ENCODE results near the gene CHTOP. TPM values are rescaled to one million over a fixed set of nuclear protein-coding genes. Genes with fewer than 3 reads are reported as not detected.

The CHTOP gene, protein sequence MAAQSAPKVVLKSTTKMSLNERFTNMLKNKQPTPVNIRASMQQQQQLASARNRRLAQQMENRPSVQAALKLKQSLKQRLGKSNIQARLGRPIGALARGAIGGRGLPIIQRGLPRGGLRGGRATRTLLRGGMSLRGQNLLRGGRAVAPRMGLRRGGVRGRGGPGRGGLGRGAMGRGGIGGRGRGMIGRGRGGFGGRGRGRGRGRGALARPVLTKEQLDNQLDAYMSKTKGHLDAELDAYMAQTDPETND
- total RNA-seq (2022; extraction: Qiagen RNA extraction), result 69.2 to 85.3 TPM (median 78.7 TPM) in 5 replicates

DNA sequence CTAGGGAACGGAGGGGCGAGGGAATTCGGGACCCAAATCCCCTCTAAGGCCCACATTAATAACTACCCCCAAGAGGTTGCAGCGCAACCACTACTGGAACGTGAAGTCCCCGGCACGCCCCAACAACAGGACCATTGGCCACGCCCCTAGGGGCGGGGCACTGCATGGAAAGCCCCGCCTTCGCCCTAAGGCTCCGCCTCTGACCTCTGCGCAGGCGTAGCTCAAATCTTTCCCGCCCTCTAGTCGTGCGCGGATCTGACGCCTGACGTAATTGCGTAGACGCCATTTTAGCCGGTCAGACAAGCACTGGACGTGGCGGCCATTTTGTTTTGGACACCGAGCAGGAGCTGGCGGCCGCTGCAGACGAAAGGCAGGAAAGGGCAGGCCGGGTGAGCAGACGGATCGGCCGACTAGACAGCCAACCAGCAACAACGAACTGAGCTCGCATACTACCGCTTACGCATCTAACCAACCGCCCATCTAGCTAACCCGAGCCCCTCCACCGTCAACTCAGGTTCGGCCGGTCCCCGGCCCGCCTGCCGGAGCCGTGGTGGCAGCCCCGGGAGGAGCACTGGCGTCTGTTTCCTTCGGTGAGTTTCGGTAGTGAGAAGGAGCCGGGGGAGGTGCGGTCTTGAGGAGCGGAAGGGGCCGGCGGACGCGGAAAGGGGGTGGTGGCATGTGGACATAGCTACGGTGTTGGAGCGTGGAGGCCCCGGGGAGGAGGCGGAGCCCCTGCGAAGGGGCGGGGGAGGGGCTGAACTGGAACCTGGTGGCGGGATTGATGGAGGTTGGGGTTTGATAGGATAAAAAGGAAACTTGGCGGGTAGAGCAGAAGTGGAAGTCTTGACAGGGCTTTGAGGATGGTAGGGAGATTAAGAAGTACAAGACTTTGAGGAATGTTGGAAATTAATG is at the start of gene CHTOP:
Gene CHTOP, plus strand, starts transcription at position 313 of the 912 bp plus-strand sequence. CDS start 2,523 bp downstream, outside the sequence.

DNA sequence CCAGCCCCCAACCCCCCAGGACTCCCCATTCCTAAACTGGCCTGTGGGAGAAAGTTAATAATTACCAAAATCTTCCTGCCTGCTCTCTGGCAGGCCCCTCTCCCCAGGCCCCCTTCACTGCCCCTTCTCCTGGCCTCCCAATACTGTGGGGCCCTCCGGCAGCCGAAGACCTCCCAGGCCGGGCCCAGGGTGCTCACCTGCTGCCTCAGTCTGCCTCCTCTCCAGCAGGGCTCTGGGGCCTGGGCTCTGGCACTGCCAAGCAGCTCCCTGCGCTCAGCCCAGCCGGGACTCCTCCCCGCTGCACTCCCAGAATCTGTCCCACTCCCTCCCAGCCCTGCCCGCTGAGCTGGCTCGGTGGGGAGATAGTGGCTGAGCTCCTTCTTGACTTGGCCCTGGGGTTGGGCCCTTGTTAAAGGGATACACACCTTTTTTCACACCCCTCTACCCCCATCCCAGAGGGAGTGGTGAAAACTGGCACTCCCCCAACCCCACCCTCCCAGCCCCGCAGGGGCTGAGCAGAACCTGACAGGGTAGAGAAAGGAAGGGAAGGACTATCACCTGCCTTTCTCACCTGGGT is 21.0 kb upstream of the CHTOP start, which contains the start of gene S100A16:
Gene S100A16, minus strand, starts transcription at position 383 of the 577 bp plus-strand sequence. CDS start 4,986 bp downstream, outside the sequence.

DNA sequence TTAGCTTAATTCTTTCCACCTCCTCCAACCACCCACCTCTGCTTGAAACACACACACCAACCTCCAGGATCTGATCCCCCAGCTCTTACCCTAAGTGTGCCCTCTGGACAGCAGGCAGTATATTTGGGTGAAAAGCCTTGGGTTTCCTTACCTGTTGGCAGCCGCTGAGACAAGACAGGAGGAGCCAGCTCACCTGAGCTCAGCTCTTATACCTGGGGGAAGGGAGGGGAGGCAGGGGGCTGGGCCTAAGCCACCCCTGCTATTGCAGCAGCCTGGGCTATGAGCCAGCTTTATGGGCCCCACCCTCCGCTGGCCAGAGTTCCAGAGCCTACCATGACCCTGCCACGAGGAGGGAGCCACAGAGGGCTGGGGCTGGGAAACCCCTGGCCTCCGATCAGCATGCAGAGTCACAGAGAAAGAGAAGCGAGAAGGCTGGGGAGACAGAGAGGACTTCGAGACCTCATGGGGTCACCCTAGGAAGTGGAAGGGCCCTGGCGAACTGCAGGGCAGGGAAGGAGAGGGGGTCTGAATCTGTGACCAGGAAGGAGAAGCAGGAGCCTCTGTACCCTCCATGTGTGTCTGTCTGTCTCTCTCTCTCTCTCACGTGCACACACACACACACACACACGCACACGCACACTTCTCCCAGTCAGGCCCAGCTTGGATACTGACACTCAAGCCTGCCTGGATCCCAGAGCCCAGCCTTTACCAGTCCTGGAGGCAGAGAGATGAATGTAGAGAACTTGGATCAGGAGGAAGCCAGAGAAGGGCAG is 17.5 kb upstream of the CHTOP start, which contains the start of gene S100A14:
Gene S100A14, minus strand, starts transcription at position 182 of the 773 bp plus-strand sequence. CDS start 467 bp downstream, outside the sequence.

DNA sequence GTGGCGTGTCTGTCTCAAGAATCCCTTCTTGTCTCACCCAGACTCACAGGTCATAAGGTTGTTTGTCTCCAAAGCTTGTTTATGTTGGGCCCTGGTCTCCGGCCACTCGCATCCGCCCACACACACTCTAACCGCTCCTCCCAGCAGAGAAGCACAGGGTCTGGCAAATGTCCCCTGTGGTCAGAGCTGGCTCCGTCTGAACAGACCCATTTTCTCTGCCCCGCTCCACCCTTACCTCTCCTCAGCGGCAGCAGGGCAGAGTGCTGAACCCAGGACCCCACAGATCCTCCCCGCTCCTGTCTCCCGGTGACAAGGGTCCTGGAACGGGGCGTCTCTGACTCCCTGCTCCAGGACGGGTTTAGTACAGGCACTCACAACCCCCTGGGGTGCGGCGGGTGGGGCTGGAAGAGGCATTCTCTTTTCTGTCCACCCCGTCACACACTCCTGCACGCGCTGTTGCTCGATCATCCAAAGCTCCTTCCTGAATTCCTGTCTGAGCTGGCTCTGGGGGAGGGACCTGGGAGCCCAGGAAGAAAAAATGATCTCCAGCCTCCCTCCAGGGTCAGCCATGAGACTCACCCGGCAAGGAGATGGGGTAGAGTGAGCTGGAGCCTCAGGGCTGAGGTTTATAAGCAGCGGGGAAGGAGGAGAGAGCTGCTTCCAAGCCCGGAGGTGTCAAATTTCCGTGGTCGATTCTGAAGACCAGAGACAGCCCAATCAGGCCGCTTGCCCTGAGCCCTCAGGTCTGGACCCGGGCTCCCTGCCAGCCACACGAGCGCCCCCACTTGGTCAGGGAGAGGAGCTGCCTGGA is 6.8 kb upstream of the CHTOP start, which contains the start of gene S100A13:
Gene S100A13, minus strand, starts transcription at position 602 of the 811 bp plus-strand sequence. CDS start 1,033 bp downstream, outside the sequence.

DNA sequence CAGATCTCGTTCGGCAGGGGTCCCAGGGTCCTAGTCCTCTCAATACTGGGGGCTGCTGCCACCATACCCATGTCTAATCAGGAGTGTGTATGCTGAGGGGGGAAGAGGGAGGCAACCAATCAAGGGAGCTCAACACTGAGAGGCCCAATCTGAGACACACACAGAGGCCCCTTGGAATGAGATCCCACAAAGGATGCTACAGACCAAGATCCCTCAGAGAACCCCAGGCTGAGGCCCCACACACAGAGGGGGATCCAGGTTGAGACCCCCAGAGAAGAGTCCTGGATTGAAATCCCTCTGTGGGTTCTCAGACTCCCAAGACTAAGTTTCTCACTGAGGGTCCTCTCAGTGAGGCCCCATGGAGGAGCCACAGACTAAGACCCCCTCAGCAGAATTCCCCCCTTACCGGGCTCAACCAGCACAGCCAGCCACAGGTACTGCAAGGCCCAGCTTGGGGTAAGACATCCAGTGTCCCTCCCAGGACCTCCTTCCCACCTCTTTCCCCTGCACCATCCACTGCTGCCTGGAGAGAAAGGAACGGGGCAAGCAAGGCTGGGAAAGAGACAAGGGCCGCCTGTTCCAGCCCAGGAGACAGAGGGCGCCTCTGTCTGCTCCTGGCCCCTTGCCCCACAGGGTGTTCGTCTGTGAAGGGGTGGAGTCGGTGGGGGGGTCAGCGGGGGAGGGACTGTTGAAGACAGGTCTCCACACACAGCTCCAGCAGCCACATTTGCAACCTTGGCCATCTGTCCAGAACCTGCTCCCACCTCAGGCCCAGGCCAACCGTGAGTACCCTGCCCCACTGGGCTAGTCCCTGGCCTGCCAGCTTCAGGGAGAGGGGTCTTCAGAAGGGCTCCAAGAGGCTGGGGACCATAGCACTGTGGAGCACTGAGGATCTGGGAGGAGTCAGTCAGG is 5.9 kb upstream of the CHTOP start, which contains the start of gene S100A1:
Gene S100A1, plus strand, starts transcription at position 720 of the 912 bp plus-strand sequence. CDS start 2,088 bp downstream, outside the sequence.

DNA sequence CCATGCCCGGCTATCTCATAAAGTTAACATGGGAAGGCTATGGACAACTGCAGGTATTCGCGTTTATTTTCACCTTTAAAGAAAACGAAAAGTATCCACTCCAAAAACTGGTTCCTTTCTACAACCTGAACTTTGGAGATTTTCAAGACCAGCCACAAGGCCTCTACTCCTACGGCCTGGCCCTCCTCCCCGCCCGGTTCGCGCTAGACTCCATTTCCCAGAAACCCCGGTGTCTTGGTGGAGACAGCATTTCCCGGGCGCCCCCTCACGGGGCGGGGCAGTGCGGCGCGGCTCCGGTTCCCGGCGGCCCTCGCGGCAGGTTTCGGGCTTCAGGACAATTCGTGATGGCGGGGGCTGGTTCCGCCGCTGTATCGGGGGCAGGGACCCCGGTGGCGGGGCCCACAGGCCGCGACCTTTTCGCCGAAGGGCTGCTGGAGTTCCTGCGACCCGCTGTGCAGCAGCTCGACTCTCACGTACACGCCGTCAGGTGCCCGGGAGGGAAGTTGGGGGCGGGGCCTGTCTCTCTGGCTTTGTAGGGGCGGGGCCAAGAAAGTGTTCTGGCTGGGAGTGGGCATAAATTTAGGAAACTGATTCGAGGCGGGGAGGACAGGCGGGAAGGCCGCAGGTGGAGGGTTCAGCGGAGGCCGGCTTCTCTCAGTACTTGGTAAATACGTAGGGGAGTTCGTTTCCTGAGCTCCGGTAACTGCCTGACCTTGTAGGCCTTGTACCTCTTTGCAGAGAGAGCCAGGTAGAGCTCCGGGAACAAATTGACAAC is 24.7 kb downstream of the CHTOP start, which contains the start of gene SNAPIN:
Gene SNAPIN, plus strand, starts transcription at position 304 of the 775 bp plus-strand sequence. Its CDS starts 41 bp downstream, at position 345.

DNA sequence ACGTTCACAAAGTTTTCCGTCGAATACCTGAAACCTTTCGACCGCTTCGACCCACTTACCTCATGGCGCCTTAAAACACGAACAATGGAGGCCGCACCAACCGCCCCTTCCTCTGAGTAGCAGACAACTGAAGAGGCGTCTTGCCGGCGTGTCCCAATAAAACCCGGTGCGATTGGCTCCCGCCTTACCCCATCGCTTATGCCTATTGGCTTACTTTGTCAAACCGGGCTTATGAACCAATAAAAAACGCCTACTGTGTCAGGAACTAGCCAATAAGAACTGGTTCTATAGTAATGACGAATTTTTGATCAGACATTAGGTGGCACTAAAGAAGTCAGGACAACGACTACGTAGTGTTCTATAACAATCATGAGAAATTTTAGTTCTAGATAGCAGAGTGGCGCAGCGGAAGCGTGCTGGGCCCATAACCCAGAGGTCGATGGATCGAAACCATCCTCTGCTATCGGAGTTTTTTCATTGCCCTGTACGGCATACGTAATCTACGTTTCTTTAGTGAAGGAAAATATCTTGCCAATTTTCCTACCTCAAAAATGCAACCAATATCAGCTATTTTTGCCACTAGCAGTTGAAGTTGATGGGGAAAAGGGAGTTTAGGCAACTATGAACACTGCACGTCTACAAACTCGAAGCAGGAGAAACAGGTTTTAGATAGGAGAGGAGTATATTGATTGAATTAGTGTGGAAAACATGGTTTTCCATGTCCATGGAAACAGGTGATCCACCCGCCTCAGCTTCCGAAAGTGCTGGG is 37.2 kb downstream of the CHTOP start, which contains the start of gene ILF2:
Gene ILF2, minus strand, starts transcription at position 135 of the 769 bp plus-strand sequence. Its CDS starts 71 bp downstream, at position 64.

DNA sequence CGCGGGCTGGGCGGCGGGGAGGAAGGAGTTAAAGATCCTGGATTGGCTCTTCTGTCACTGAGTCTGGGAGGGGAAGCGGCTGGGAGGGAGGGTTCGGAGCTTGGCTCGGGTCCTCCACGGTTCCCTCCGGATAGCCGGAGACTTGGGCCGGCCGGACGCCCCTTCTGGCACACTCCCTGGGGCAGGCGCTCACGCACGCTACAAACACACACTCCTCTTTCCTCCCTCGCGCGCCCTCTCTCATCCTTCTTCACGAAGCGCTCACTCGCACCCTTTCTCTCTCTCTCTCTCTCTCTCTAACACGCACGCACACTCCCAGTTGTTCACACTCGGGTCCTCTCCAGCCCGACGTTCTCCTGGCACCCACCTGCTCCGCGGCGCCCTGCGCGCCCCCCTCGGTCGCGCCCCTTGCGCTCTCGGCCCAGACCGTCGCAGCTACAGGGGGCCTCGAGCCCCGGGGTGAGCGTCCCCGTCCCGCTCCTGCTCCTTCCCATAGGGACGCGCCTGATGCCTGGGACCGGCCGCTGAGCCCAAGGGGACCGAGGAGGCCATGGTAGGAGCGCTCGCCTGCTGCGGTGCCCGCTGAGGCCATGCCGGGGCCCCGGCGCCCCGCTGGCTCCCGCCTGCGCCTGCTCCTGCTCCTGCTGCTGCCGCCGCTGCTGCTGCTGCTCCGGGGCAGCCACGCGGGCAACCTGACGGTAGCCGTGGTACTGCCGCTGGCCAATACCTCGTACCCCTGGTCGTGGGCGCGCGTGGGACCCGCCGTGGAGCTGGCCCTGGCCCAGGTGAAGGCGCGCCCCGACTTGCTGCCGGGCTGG is 44.9 kb downstream of the CHTOP start, which contains the start of gene NPR1:
Gene NPR1, plus strand, starts transcription at position 170 of the 818 bp plus-strand sequence. Its CDS starts 421 bp downstream, at position 591.

Other genes with a start within 250 kb of the CHTOP start
- not detected in 5 replicates for gene S100A8, start 243.0 kb upstream of the CHTOP start, total RNA-seq (2022; extraction: Qiagen RNA extraction)
- not detected in 5 replicates for gene S100A7A, start 217.5 kb upstream of the CHTOP start, total RNA-seq (2022; extraction: Qiagen RNA extraction)
- gene S100A7, start 173.4 kb upstream of the CHTOP start, total RNA-seq (2022; extraction: Qiagen RNA extraction), result not detected in 5 replicates
- gene S100A6, start 98.1 kb upstream of the CHTOP start, total RNA-seq (2022; extraction: Qiagen RNA extraction), result 3,320 to 3,871 TPM (median 3,675 TPM) in 5 replicates
- gene S100A5, start 93.1 kb upstream of the CHTOP start, total RNA-seq (2022; extraction: Qiagen RNA extraction), result 0.88 to 1.2 TPM (median 1.0 TPM) in 5 replicates
- gene S100A4, start 88.3 kb upstream of the CHTOP start, total RNA-seq (2022; extraction: Qiagen RNA extraction), result 1,598 to 1,843 TPM (median 1,619 TPM) in 5 replicates
- gene S100A3, start 84.8 kb upstream of the CHTOP start, total RNA-seq (2022; extraction: Qiagen RNA extraction), result 110 to 126 TPM (median 119 TPM) in 5 replicates
- gene S100A2, start 68.2 kb upstream of the CHTOP start, total RNA-seq (2022; extraction: Qiagen RNA extraction), result 18.7 to 33.7 TPM (median 27.4 TPM) in 5 replicates
- gene S100A16, start 20.9 kb upstream of the CHTOP start, total RNA-seq (2022; extraction: Qiagen RNA extraction), result 479 to 567 TPM (median 534 TPM) in 5 replicates
- gene S100A14, start 17.7 kb upstream of the CHTOP start, total RNA-seq (2022; extraction: Qiagen RNA extraction), result 0.23 to 0.66 TPM (median 0.46 TPM) in 5 replicates
- gene S100A13, start 6.6 kb upstream of the CHTOP start, total RNA-seq (2022; extraction: Qiagen RNA extraction), result 171 to 189 TPM (median 177 TPM) in 5 replicates
- 0.22 to 1.2 TPM (median 0.87 TPM) in 5 replicates for gene S100A1, start 5.6 kb upstream of the CHTOP start, total RNA-seq (2022; extraction: Qiagen RNA extraction)
- 52.2 to 59.6 TPM (median 55.8 TPM) in 5 replicates for gene SNAPIN, start 24.6 kb downstream of the CHTOP start, total RNA-seq (2022; extraction: Qiagen RNA extraction)
- gene ILF2, start 36.9 kb downstream of the CHTOP start, total RNA-seq (2022; extraction: Qiagen RNA extraction), result 253 to 292 TPM (median 262 TPM) in 5 replicates
- gene NPR1, start 44.6 kb downstream of the CHTOP start, total RNA-seq (2022; extraction: Qiagen RNA extraction), result 1.6 to 2.8 TPM (median 2.6 TPM) in 5 replicates
- 17.0 to 22.0 TPM (median 20.2 TPM) in 5 replicates for gene INTS3, start 94.0 kb downstream of the CHTOP start, total RNA-seq (2022; extraction: Qiagen RNA extraction)
- gene SLC27A3, start 141.3 kb downstream of the CHTOP start, total RNA-seq (2022; extraction: Qiagen RNA extraction), result 1.1 to 2.0 TPM (median 1.5 TPM) in 5 replicates

All from A549 treated with AZD2906 at 1 μM for 4 hours (cell line).